Measurements from ENCODE around the gene KCNJ15.

DNA sequence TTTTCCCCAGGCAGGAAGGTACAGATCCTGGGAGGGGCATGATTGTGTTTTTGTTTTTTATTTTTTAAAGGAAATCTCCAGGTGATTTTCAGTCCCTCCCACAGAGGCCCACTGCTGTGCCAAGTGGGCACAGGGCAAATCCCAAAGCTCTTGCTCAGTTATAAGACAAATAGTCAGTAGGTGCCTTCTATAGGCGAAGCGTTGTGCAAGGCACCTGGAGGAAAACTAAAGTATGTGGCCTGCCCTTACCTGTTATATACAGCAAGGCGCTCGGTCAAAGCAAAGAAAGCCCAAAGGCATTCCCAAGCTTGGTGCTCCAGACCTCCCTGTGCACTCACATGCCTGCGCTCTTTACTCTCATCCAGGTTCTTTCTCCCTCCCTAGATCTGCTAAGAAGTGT lies 81.0 kb downstream of the KCNJ15 start:
- TF ChIP-seq SNAI2 (CRISPR knock-in tag; IDR thresholded peaks at IDR 0.05), result no peak
- no peak for TF ChIP-seq BACH2 (CRISPR knock-in tag; IDR thresholded peaks at IDR 0.05; ENCODE audit: borderline replicate concordance)
- TF ChIP-seq ARNTL (CRISPR knock-in tag; IDR thresholded peaks at IDR 0.05; ENCODE audit: borderline replicate concordance, low read depth), result no peak
- TF ChIP-seq ZFP30 (CRISPR knock-in tag; IDR thresholded peaks at IDR 0.05), result no peak
- no peak for TF ChIP-seq ZC3H10 (CRISPR knock-in tag; IDR thresholded peaks at IDR 0.05)
- TF ChIP-seq TOX (CRISPR knock-in tag; IDR thresholded peaks at IDR 0.05; ENCODE audit: borderline replicate concordance), result no peak
- TF ChIP-seq, protein P1, sequence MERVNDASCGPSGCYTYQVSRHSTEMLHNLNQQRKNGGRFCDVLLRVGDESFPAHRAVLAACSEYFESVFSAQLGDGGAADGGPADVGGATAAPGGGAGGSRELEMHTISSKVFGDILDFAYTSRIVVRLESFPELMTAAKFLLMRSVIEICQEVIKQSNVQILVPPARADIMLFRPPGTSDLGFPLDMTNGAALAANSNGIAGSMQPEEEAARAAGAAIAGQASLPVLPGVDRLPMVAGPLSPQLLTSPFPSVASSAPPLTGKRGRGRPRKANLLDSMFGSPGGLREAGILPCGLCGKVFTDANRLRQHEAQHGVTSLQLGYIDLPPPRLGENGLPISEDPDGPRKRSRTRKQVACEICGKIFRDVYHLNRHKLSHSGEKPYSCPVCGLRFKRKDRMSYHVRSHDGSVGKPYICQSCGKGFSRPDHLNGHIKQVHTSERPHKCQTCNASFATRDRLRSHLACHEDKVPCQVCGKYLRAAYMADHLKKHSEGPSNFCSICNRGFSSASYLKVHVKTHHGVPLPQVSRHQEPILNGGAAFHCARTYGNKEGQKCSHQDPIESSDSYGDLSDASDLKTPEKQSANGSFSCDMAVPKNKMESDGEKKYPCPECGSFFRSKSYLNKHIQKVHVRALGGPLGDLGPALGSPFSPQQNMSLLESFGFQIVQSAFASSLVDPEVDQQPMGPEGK (CRISPR knock-in tag; IDR thresholded peaks at IDR 0.05; ENCODE audit: borderline replicate concordance), result no peak
- TF ChIP-seq, protein P2, sequence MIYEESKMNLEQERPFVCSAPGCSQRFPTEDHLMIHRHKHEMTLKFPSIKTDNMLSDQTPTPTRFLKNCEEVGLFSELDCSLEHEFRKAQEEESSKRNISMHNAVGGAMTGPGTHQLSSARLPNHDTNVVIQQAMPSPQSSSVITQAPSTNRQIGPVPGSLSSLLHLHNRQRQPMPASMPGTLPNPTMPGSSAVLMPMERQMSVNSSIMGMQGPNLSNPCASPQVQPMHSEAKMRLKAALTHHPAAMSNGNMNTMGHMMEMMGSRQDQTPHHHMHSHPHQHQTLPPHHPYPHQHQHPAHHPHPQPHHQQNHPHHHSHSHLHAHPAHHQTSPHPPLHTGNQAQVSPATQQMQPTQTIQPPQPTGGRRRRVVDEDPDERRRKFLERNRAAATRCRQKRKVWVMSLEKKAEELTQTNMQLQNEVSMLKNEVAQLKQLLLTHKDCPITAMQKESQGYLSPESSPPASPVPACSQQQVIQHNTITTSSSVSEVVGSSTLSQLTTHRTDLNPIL (CRISPR knock-in tag; IDR thresholded peaks at IDR 0.05; ENCODE audit: low read depth), result no peak
- TF ChIP-seq, protein P3, sequence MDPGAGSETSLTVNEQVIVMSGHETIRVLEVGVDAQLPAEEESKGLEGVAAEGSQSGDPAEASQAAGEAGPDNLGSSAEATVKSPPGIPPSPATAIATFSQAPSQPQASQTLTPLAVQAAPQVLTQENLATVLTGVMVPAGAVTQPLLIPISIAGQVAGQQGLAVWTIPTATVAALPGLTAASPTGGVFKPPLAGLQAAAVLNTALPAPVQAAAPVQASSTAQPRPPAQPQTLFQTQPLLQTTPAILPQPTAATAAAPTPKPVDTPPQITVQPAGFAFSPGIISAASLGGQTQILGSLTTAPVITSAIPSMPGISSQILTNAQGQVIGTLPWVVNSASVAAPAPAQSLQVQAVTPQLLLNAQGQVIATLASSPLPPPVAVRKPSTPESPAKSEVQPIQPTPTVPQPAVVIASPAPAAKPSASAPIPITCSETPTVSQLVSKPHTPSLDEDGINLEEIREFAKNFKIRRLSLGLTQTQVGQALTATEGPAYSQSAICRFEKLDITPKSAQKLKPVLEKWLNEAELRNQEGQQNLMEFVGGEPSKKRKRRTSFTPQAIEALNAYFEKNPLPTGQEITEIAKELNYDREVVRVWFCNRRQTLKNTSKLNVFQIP (CRISPR knock-in tag; IDR thresholded peaks at IDR 0.05; ENCODE audit: borderline replicate concordance, low read depth), result no peak

Measured in SK-N-SH treated with all-trans-retinoic acid at 6 μM for 48 hours (cell line).